NCI-H446 treated with DMSO at 0.1 percent for 48 hours (cell line): ENCODE data around the gene RAP1B.
"Not testable (repeated sequence)": the region's sequence is repeated elsewhere in the genome, so short reads cannot be mapped to it uniquely, and the experiment has no call there.

ENCODE experiments used
- DNase-seq: peaks from one replicate; lab custom pipeline; 2025; lab: John Stamatoyannopoulos, UW

RAP1B gene

DNA sequence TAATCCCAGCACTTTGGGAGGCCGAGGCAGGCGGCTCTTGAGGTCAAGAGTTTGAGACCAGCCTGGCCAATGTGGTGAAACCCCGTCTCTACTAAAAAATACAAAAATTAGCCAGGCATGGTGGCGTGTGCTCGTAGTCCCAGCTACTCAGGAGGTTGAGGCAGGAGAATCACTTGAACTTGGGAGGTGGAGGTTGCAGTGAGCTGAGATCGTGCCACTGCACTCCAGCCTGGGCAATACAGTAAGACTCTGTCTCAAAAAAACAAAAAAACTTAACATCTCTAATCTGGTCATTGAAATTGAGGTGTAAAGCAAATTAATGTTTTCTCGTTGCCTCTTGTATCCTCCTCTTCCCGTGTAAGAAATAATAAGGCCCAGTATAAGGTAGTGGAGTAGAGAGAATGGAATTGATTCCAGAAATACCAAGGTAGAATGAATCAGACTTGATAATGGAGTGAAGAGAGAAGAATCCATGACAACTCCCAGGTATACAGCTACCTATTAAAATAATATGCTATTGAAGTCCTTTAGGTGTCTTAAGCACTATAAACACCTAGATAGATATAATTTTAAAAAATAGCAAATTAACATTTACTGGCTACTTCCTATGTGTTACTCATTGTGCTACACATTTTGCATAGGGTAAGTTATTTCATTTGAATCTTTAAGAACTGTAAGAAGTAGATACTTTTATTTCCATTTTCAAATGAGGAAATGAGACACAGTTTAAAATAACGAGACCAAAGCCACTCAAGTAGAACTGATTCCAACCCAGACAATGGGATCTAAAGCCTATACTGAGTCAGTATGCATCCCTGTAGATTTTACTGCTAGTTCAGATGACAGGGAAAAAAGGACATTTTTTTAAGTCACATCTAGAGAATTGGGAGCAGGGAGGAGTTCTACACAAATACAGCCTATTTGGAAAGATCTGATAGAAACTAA is 23.2 kb downstream of the RAP1B start:
- DNase-seq: no peak

DNA sequence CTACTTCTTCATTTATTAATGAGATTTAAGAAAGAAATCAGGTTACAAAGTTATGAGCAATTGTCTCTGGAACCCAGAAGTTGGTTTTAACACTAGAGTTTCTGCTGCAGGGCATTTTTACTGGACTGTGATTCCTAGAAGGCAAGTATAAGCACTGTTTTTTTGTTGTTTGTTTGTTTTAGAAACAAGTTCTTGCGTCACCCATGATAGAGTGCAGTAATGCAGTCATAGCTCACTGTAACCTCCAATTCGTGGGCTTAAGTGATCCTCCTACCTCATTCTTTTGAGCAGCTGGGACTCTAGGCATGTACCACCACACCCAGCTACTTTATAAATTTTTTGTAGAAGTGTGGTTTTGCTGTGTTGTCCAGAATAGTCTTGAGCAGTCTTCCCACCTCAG is 25.6 kb downstream of the RAP1B start:
- no peak for DNase-seq

DNA sequence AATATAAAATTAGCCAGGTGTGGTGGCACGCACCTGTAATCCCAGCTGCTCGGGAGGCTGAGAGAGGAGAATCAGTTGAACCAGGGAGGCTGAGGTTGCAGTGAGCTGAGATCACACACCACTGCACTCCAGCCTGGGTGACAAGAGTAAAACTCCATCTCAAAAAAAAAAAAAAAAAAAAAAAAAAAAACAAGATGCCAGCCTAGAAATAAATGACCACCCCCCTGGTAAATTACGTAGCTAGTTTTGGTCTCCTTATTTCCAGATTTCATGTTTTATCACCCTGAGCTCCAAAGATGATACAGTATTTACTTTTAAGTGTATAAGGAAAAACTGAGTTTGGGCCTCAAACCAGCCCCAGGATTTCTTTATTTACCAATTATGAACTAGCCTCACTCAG is 26.7 kb downstream of the RAP1B start:
- DNase-seq: not testable (repeated sequence)

DNA sequence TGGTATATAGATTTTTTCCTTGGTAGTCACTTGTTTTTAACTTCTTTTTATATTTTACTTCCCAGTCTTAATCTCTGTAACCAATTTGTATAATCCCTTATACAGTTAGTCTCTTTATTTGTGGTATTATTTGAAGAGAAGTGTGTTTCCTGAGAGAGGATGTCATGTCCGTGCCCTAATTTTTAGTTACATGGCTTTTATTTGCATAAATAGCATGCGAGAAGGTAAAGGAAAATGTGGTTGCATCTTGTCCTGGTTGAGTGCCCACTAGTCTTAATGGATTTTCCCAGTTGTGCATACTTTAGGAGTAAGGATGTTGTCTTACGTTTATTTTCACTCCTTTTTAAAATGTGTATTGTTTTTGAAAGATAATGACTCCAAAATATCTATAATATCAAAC is 27.5 kb downstream of the RAP1B start:
- DNase-seq: no peak

DNA sequence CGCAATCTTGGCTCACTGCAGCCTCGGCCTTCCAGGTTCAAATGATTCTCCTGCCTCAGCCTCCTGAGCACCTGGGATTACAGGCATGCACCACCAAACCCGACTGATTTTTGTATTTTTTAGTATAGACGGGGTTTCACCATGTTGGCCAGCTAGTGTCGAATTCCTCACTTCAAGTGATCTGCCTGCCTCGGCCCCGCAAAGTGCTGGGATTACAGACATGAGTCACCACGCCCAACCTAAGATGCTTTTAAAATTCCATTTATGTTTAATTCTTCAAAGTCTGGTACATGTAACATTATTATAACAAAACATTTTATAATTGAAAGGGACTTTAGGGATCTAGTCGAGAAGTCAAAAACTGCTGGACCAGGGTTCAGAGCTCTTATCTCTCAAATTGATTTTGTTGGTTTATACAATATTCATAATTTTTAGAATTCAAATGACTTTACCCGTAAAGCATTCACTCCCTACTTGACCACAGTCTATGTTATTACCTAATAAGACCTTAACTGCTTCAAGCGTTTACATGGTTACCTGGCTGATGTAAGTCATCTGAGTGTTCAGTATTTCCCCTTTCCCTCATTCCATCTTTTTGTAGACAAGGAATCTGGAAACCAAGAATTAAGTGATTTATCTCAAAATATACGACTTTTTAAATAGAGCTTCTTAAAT is 28.2 kb downstream of the RAP1B start:
- no peak for DNase-seq

DNA sequence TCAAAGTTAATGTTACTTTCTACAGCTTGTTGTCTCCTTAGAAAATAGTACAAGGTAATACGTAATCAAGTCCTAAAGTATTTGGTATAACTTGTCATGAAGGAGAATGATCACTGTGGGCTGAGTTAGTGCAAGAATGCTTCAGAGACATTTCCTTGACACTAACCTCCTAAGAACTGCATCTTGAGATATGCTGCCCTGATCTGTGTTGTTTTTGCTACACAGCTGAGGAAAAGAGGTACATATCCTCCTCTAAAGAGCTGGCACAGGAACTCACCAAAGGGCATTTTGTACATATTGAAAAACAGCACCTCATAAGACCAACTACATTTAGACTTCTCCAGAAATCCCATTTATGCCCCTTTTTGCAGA is 28.7 kb downstream of the RAP1B start:
- no peak for DNase-seq

DNA sequence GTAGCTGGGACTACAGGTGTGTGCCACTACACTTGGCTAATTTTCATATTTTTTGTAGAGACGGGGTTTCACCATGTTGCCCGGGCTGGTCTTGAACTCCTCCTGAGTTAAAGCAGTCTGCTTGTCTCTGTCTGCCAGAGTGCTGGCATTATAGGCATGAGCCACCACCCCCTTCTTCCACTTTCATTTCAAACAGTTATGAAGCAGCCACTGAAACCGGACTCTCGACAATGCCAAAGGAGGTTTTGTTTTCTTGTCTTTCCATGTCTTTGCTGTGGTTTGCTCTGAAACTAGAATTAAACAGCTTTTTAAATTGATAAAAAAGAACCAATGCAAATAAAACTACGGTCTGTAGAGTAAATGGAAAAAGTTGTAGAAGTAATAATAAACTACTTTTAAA is 30.4 kb downstream of the RAP1B start:
- DNase-seq: no peak

DNA sequence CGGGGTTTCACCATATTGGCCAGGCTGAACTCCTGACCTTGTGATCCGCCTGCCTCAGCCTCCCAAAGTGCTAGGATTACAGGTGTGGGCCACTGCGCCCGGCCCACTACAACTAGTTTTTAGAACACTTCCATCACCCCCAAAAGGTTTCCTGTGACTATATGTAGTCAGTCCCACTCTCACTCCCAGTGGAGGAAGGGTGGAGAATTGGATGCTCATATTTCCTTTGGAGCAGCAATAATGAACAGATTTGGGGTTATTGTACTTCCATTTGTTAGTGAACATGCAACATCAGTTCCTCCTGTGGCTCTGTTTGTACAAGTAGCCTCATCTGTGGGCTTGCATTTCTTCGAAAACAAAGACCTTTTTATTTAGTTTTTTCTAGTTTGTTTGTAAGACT is 35.8 kb downstream of the RAP1B start:
- no peak for DNase-seq

DNA sequence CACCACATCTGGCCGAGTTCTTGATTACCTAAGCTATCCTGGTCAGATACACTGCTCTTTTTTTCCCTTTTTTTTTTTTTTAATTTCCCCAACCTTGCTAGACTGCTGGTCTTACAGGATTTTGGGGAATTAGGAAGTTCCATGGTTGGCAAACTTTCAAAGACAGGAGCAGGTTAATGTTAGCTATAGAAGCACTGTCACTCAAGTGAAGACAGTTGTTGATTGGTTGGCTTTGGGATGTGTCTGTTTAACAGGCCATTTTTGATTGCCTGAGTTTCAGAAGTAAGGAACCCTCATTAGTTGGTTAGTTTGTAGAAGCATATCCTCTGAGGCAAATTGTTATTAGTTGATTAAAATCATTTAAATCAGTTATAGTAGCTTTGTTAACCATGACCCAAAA is 36.8 kb downstream of the RAP1B start:
- DNase-seq: no peak

DNA sequence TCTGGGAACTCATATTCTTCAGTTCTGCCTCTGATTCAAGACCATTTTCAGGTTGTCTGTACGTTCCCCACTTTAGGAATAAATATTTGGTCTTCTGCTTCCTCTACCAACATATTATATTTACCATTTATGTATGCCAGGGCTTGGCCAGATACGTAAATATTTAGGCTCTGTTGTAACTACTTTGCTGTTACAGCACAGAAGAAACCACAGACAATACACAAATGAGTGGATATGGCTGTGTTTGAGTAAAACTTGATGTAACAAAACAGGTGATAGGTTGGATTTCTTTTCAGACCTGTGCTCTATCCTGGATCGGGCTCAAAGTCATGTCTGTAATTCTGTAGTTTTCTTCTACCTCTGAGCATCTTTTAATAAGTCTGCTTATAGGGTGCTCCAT is 37.5 kb downstream of the RAP1B start:
- DNase-seq: no peak

DNA sequence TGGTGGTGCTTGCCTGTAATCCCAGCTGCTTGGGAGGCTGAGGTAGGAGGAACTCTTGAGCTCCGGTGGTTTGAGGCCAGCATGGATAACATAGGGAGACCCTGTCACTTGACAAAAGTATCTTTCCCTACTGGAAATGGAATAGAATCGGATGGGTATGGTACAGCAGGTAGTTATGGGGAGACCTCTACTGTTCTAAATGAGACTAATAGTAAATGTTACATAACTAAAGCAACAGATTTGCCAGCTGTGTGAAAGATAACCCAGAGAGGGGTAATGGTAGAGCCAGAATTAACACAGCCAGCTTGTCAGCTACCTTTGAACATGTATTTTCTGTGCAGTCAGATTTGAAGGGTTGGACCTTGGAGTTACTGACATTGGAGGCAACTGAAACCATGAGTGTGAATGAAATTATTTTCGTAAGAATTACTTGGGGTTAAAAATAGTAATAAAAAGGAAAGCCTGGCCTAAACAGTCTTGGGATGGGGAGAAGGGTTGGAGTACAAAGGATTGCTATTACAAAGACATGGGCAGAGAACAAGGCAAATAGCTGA is 54.4 kb downstream of the RAP1B start:
- DNase-seq: no peak

DNA sequence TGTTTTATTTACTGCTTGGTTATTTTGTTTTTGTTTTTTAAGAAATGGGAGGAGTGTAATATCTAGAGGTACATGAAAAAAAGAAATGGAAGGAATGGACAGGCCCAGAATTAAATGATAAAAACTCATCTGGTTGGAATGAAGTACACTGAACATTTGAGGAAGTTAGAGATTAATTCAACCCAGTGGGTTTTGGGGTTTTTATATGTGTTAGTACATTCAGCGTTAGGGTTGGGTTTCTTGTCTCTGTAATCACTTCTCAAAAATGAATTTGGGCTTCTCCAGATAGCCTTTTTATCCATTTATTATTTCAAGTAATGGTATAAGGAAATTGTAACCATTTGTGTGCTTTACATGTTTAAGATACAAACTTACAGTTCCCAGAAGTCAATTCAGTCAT is 56.6 kb downstream of the RAP1B start:
- DNase-seq: no peak

DNA sequence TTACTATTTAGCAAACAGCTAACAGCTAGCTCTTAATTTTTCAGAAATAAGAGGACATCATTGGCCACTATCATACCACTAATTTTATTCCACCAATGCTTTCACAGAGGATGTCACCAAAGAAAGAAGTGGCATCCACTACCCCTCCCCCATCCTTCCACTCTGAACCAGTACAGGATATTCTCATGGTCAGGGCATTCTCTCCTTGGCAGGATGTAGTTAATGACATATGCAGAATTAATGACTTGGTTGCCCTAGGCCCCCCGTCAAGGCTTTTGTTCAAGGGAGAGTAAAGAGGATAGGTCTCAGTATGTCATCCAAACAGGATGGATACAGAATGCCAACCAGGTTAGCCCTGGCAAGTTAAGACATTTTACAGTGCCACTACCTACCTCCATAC is 57.2 kb downstream of the RAP1B start:
- no peak for DNase-seq

DNA sequence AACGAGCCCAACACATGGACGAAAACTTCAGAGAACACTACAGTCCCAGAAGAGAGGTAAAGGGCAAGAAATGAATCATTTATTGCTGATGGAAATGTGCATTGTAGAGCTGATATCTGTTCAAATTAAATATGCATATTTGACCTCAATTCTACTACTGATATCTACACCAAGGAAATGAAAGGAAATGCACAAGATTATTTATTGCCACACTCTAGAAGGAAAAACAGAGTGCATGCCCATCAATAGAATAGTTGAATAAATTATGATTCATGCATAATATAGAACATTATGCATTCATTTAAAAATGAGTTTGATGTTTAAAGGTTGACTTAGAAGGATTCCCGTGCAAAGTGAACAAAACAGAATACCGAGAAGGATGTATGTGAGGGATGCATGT is 60.5 kb downstream of the RAP1B start:
- DNase-seq: no peak

DNA sequence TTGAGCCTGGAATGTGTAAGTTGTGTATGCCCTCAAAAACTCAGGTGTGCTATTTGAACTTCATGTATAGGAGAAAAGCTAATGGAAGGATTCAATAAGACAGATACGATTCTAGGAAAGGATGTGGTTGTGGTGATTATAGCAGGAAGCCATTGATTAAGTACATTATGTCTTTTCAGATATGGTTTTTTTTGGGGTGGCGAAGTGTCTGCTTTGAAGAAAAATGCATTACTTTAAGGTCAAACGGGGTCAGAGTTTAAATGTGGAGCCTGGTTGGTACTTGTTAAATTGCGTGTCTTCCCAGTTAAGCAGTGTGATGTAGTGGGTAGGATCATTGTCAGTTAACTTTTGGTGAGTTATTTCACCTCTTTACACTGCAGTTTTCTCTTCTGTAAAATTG is 63.1 kb downstream of the RAP1B start:
- no peak for DNase-seq

DNA sequence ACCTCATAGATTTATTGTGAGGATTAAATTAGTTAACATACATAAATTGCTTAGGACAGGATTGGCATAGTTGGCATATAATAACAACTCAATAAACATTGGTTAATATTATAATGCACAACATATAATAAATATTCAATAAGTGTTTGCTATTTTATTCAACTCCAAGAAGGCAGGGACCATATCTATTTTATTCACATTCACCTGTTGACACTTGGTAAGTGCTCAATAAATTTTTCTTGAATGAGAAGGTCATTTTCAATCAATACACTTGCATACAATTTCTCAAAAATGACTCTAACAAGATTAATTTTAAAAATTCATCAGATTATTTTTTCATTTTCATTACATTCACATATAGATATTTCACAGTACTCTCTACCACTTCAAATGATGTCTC is 63.7 kb downstream of the RAP1B start:
- no peak for DNase-seq

DNA sequence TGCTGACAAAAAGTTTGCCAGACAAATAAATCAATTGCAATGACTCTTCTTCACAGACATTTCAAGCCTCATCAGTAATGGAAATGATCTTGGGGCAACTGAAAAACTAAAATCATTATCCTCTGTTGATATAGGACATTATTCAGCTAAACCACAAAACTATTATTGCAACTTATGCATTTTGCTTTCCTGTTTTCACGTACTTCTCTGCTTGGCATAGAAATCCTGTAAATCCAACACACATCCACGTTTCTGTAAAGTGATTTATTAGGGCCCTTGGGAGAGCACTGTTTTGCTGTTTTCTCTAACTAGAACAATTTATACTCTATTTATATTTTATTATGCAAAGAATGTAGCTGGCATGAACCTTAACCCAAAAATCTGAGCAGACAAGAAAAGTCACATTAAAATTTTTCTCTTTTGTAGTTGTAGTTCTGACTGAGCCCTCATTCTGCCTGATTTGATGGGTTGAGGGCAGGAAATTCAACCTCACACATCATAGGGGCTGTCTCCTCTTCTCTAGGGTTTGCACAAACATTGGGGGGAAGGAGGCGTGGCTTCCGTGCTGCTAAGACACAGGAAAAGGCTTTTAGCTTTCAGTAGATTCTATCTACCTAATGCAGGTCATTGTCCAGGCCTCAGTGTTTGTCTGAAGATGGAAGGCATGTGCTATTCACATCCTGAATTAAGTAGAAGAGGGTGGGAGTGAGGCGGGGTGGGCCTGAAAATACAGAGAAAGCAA is 64.6 kb downstream of the RAP1B start:
- DNase-seq: no peak

DNA sequence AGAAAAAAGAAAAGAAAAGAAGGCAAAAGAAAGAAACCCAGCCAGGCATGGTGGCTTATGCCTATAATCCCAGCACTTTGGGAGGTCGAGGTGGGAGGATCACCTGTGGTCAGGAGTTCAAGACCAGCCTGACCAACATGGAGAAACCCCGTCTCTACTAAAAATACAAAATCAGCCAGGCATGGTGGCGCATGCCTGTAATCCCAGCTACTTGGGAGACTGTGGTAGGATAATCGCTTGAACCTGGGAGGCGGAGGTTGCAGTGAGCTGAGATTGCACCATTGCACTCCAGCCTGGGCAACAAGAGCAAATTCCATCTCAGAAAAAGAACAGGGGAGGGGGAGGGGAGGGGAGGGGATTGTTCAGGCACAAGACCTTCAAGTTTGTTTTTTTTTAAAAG is 66.2 kb downstream of the RAP1B start:
- DNase-seq: not testable (repeated sequence)

DNA sequence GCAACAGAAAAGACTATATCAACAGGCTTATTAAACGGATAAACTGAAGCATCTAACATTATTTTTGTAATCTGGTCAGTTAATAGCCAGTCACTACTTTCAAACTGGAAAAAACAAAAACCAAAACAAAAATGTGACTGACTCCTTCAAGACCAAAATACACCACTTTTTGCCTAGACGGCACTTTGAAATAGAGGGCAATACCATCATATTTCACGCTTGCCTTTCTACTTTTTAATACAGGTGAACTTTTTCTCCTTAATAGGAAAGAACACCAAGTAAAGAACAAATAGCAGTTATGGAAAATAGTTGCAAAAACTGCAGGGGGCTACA is 75.5 kb downstream of the RAP1B start:
- DNase-seq: no peak

DNA sequence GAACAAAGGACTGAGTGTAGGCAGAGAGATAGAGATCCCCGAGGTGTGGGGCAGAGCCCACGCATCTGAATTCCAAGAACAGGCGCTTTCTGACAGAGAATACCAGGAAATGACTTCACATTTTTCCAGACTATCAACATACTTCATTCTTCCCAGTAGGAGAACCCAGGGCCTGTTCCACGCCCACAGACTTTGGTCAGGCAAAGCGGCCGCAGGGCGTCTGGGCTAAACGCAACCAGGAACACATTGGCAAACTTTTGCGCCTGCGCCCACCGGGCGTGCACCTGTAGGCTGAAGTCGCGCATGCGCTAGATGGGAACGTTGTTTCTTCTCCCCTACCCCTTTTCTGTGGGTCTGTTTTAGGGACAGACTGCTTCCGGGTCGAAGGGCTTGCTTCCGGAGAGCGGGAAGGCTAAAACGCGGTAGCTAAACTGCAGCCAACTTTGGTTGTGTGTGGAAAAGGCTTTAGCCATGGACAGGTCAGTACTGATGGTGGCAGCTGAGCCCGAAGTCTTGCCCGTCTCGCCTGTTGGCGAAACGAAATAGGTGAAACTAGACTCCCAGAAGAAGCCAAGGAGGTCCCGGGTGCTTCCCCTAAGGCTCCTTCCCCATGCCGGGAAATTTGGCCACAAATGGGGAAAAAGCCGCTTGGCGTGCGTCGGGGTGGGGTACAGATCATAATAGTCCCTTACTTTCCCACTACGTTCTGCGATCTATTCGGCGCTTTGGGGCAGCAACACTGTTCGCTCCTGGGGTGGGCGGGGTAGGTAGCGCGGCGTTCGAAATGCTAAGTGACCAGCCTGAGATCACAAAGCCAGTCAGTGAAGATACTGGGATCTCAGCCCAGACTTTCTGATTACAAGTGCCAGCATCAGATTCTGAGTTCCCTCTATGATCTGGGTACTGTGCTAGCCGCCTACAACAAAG is 76.2 kb downstream of the RAP1B start, which contains the start of gene NUP107:
TSS of gene NUP107 (plus strand) at position 384 of the 927 bp plus-strand sequence. CDS start at position 472, 88 bp downstream.
- peak; percentile 95 for DNase-seq

DNA sequence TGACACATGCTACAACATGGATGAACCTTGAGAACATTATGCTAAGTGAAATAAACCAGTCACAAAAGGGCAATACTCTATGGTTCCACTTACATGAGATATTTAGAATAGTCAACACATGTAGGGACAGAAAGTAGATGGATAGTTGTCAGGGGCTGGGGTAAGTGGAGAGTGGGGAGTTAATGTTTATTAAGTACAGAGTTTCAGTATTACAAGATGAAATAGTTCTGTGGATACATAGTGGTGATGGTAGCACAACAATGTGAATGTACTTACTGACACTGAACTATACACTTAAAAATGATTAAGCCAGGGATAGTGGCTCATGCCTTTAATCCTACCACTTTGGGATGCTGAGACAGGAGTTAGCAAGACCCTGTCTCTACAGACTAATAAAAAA is 84.8 kb downstream of the RAP1B start:
- no peak for DNase-seq
